ENCODE measurements around the gene MYH1.

Gene MYH1

GRCh38 chr17:10512856-10513255 is 5.5 kb downstream of the MYH1 start:
- no peaks in the 10 kb centered on the region for H3K36me3 ChIP-seq (replicated peaks; ENCODE audit: low read depth, low read length)
- H3K27me3 ChIP-seq (ENCODE audit: low read depth, low read length): no peaks in the 10 kb centered on the region
- no peak overlapping the region for H3K9ac ChIP-seq (ENCODE audit: low read length)
- no peak overlapping the region for H3K4me2 ChIP-seq (ENCODE audit: low read length)
- no peaks in the 10 kb centered on the region for H3K9me3 ChIP-seq (ENCODE audit: insufficient read depth, low read length)
- no peak overlapping the region for H3K4me3 ChIP-seq (ENCODE audit: low read length)
- no peak overlapping the region for H3K27ac ChIP-seq (ENCODE audit: low read length)
- H3K79me2 ChIP-seq (ENCODE audit: low read length): no peaks in the 10 kb centered on the region
- TF ChIP-seq EZH2phosphoT487 (IDR thresholded peaks at IDR 0.05; ENCODE audit: low read depth): no peak
- TF ChIP-seq CTCF (IDR thresholded peaks at IDR 0.05; ENCODE audit: low read depth, low read length): no peak
- H2AFZ ChIP-seq (ENCODE audit: low read depth, low read length): no peak overlapping the region
- H3K4me1 ChIP-seq (ENCODE audit: low read length): no peaks in the 10 kb centered on the region
- H4K20me1 ChIP-seq (ENCODE audit: insufficient read depth, low read length): no peaks in the 10 kb centered on the region

GRCh38 chr17:10499950-10500349 is 18.4 kb downstream of the MYH1 start:
- no peak overlapping the region for H3K4me2 ChIP-seq (ENCODE audit: low read length)
- no peaks in the 10 kb centered on the region for H3K27me3 ChIP-seq (ENCODE audit: low read depth, low read length)
- no peak overlapping the region for H3K4me3 ChIP-seq (ENCODE audit: low read length)
- H3K9ac ChIP-seq (ENCODE audit: low read length): no peak overlapping the region
- H2AFZ ChIP-seq (ENCODE audit: low read depth, low read length): no peak overlapping the region
- H3K9me3 ChIP-seq (ENCODE audit: insufficient read depth, low read length): no peaks in the 10 kb centered on the region
- no peaks in the 10 kb centered on the region for H3K79me2 ChIP-seq (ENCODE audit: low read length)
- no peak for TF ChIP-seq CTCF (IDR thresholded peaks at IDR 0.05; ENCODE audit: low read depth, low read length)
- no peaks in the 10 kb centered on the region for H3K36me3 ChIP-seq (replicated peaks; ENCODE audit: low read depth, low read length)
- H3K4me1 ChIP-seq (ENCODE audit: low read length): no peaks in the 10 kb centered on the region
- H3K27ac ChIP-seq (ENCODE audit: low read length): no peak overlapping the region
- H4K20me1 ChIP-seq (ENCODE audit: insufficient read depth, low read length): no peaks in the 10 kb centered on the region

- Histone ChIP-seq H3K4me2 (ENCODE audit: low read length) (no peak overlapping the region), H3K4me1 (ENCODE audit: low read length) (no peaks in the 10 kb centered on the region), H2AFZ (ENCODE audit: low read depth, low read length) (no peak overlapping the region), H3K9me3 (ENCODE audit: insufficient read depth, low read length) (no peaks in the 10 kb centered on the region), H3K9ac (ENCODE audit: low read length) (no peak overlapping the region), H3K79me2 (ENCODE audit: low read length) (no peaks in the 10 kb centered on the region), H3K27me3 (ENCODE audit: low read depth, low read length) (no peaks in the 10 kb centered on the region), H3K4me3 (ENCODE audit: low read length) (no peak overlapping the region), H3K36me3 (replicated peaks; ENCODE audit: low read depth, low read length) (no peaks in the 10 kb centered on the region), H3K27ac (ENCODE audit: low read length) (no peak overlapping the region), H4K20me1 (ENCODE audit: insufficient read depth, low read length) (no peaks in the 10 kb centered on the region)
- TF ChIP-seq EZH2phosphoT487 (IDR thresholded peaks at IDR 0.05; ENCODE audit: low read depth): no peak
- TF ChIP-seq CTCF (IDR thresholded peaks at IDR 0.05; ENCODE audit: low read depth, low read length): no peak
These were observed 26.3 kb downstream of the MYH1 start for GRCh38 chr17:10492004-10492403.

GRCh38 chr17:10482252-10482651 is 36.1 kb downstream of the MYH1 start:
- no peak overlapping the region for H3K9ac ChIP-seq (ENCODE audit: low read length)
- H3K4me2 ChIP-seq (ENCODE audit: low read length): no peak overlapping the region
- no peaks in the 10 kb centered on the region for H3K79me2 ChIP-seq (ENCODE audit: low read length)
- no peaks in the 10 kb centered on the region for H3K36me3 ChIP-seq (replicated peaks; ENCODE audit: low read depth, low read length)
- H3K4me3 ChIP-seq (ENCODE audit: low read length): no peak overlapping the region
- TF ChIP-seq EZH2phosphoT487 (IDR thresholded peaks at IDR 0.05; ENCODE audit: low read depth) (no peak), CTCF (IDR thresholded peaks at IDR 0.05; ENCODE audit: low read depth, low read length) (no peak)
- H3K27ac ChIP-seq (ENCODE audit: low read length): no peak overlapping the region
- no peaks in the 10 kb centered on the region for H3K4me1 ChIP-seq (ENCODE audit: low read length)
- no peaks in the 10 kb centered on the region for H3K27me3 ChIP-seq (ENCODE audit: low read depth, low read length)
- no peaks in the 10 kb centered on the region for H4K20me1 ChIP-seq (ENCODE audit: insufficient read depth, low read length)
- no peak overlapping the region for H2AFZ ChIP-seq (ENCODE audit: low read depth, low read length)
- H3K9me3 ChIP-seq (ENCODE audit: insufficient read depth, low read length): no peaks in the 10 kb centered on the region
